Hepatocyte (in vitro differentiated cells): ENCODE results near the gene INPP5B. TPM values are rescaled to one million over a fixed set of nuclear protein-coding genes. Genes with fewer than 3 reads are reported as not detected.

ENCODE experiments used
- DNase-seq: peaks from one replicate; pipeline ENCODE4 v3.0.0-alpha.2; 2016; ENCODE audit warnings: low spot score
- H2AFZ ChIP-seq: fragments of 200-600 bp; sonication (generic); 2 replicates; pipeline ENCODE4 v1.6.0; 2016; ENCODE audit warnings: antibody characterized with exemption, mild to moderate bottlenecking
- H3K27ac ChIP-seq: fragments of 200-600 bp; sonication (generic); 2 replicates; pipeline ENCODE4 v1.5.1; 2016; ENCODE audit warnings: mild to moderate bottlenecking
- H3K27me3 ChIP-seq: fragments of 200-600 bp; sonication (generic); 2 replicates; pipeline ENCODE4 v1.6.1; 2016
- H3K36me3 ChIP-seq: fragments of 200-600 bp; sonication (generic); replicated peaks from 2 replicates; pipeline ENCODE4 v1.5.1; 2016; ENCODE audit warnings: low read depth; ENCODE audit not compliant: insufficient read depth
- H3K4me1 ChIP-seq: fragments of 200-600 bp; sonication (generic); 2 replicates; pipeline ENCODE4 v1.5.1; 2016; ENCODE audit warnings: mild to moderate bottlenecking, moderate library complexity; ENCODE audit not compliant: insufficient read depth
- H3K4me2 ChIP-seq: fragments of 200-600 bp; sonication (generic); 2 replicates; pipeline ENCODE4 v1.6.0; 2016
- H3K4me3 ChIP-seq: fragments of 200-600 bp; sonication (generic); 2 replicates; pipeline ENCODE4 v1.5.1; 2016; ENCODE audit warnings: mild to moderate bottlenecking
- H3K79me2 ChIP-seq: fragments of 200-600 bp; sonication (generic); 2 replicates; pipeline ENCODE4 v1.6.0; 2017; ENCODE audit warnings: mild to moderate bottlenecking
- H3K9me2 ChIP-seq: fragments of 200-600 bp; sonication (generic); replicated peaks from 2 replicates; pipeline ENCODE4 v1.6.0; 2017; ENCODE audit warnings: mild to moderate bottlenecking; ENCODE audit not compliant: insufficient read depth
- H3K9me3 ChIP-seq: fragments of 200-600 bp; sonication (generic); 2 replicates; pipeline ENCODE4 v1.5.1; 2016; ENCODE audit warnings: low read depth, mild to moderate bottlenecking
- H4K20me1 ChIP-seq: fragments of 200-600 bp; sonication (generic); 2 replicates; pipeline ENCODE4 v1.6.0; 2016; ENCODE audit warnings: mild to moderate bottlenecking; ENCODE audit not compliant: insufficient read depth, poor library complexity, severe bottlenecking
- CTCF ChIP-seq: fragments of 200-600 bp; sonication (generic); IDR thresholded peaks from 2 replicates; pipeline ENCODE4 v1.5.1; 2016; ENCODE audit warnings: antibody characterized with exemption, mild to moderate bottlenecking; ENCODE audit not compliant: poor library complexity
- EZH2 ChIP-seq: fragments of 200-600 bp; sonication (generic); IDR thresholded peaks from 2 replicates; pipeline ENCODE4 v1.6.1; 2016; ENCODE audit warnings: antibody characterized with exemption, mild to moderate bottlenecking, borderline replicate concordance
- EZH2phosphoT487 ChIP-seq: fragments of 200-600 bp; sonication (generic); IDR thresholded peaks from one replicate; pipeline ENCODE4 v1.6.1; 2018; ENCODE audit warnings: antibody characterized with exemption, mild to moderate bottlenecking, low read depth, moderate library complexity; ENCODE audit not compliant: unreplicated experiment, severe bottlenecking
- WGBS: methylation state at CpG from one replicate; pipeline ENCODE4 v1.1.6; 2016; ENCODE audit warnings: low lambda C conversion rate; ENCODE audit errors: missing lambda C conversion rate; 5-methylcytosine and 5-hydroxymethylcytosine counted together
- polyA plus RNA-seq: library from polyadenylated mRNA; unstranded; fragments of >200 nt; fragmentation: Nextera tagmentation; extraction: Ambion mirVana; gene quantifications from 2 replicates; pipeline ENCODE4 v1.2.1, GENCODE V29; 2016
- total RNA-seq: library from RNA; depleted of rRNA; stranded (reverse); fragments of >200 nt; gene quantifications from 2 replicates; pipeline ENCODE4 v1.2.3, GENCODE V29; 2014

INPP5B gene
- total and polyA plus RNA-seq, 2 experiments from 2014 or later = 9.3 to 18.3 TPM

DNA sequence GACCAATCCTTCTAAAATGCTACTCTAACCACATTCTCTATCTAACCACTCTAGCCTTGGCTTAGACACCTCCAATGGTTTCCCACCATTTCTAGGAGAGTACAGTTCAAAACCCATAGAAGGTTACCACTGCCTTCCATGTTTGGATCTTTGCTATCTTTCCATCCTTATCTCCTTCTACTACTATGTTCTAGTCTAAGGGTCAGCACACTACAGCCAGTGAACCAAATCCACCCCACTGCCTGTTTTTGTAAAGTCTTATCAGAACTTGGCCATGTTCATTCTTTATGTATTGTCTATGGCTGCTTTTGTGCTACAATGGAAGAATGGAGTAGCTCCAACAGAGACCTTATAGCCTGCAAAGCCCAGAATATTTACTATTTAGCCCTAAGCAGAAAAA is 93.7 kb downstream of the INPP5B start:
- no peaks in the 10 kb centered on the region for H3K9me3 ChIP-seq
- H3K4me3 ChIP-seq = no peak overlapping the region
- no peaks in the 10 kb centered on the region for H3K27me3 ChIP-seq
- no peak for DNase-seq
- peaks cover 12% of the 10 kb centered on the region for H4K20me1 ChIP-seq
- H3K9me2 ChIP-seq = no peaks in the 10 kb centered on the region
- no peak overlapping the region for H2AFZ ChIP-seq
- peaks cover 96% of the 10 kb centered on the region for H3K79me2 ChIP-seq
- TF ChIP-seq EZH2 = no peak
- no peak for TF ChIP-seq CTCF
- TF ChIP-seq EZH2phosphoT487 = no peak
- H3K4me1 ChIP-seq = peaks cover 5% of the 10 kb centered on the region
- H3K36me3 ChIP-seq = no peaks in the 10 kb centered on the region
- H3K27ac ChIP-seq = no peak overlapping the region
- no peak overlapping the region for H3K4me2 ChIP-seq

GRCh38 chr1:37851782-37852210 is 95.1 kb downstream of the INPP5B start:
- DNase-seq = no peak
- WGBS = 85% methylated on average over 2 of the region's 2 CpGs
- H3K27me3 ChIP-seq = no peaks in the 10 kb centered on the region
- H3K27ac ChIP-seq = no peak overlapping the region
- no peak overlapping the region for H3K4me2 ChIP-seq
- H3K9me3 ChIP-seq = no peaks in the 10 kb centered on the region
- TF ChIP-seq CTCF (no peak), EZH2phosphoT487 (no peak), EZH2 (no peak)
- no peak overlapping the region for H3K4me3 ChIP-seq
- no peak overlapping the region for H2AFZ ChIP-seq
- peaks cover 17% of the 10 kb centered on the region for H4K20me1 ChIP-seq
- H3K9me2 ChIP-seq = no peaks in the 10 kb centered on the region
- peaks cover 96% of the 10 kb centered on the region for H3K79me2 ChIP-seq
- no peaks in the 10 kb centered on the region for H3K36me3 ChIP-seq
- H3K4me1 ChIP-seq = no peaks in the 10 kb centered on the region

DNA sequence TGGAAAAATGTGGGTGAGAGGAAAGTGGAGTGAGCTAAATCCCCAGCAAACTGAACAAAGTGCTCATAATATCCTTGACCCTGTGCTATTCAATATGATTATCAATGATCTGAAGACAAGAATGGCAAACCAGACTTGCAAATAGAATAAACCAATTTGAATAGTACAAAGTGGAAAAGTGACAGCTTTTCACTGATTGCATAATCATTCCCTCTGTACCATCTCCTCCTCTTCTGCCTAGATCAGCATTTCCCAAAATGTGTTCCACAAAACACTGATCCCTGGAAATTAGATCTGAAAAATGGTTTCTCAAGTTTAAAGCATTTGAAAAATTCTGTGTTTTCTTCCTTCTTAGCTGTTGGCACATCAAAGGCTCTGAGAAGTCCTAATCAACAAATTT is 95.6 kb downstream of the INPP5B start:
- Histone ChIP-seq H3K4me2 (no peak overlapping the region), H3K9me3 (no peaks in the 10 kb centered on the region), H4K20me1 (peaks cover 17% of the 10 kb centered on the region), H3K36me3 (no peaks in the 10 kb centered on the region), H3K27ac (no peak overlapping the region), H3K4me3 (no peak overlapping the region), H3K4me1 (no peaks in the 10 kb centered on the region), H3K79me2 (peaks cover 94% of the 10 kb centered on the region), H3K27me3 (no peaks in the 10 kb centered on the region), H2AFZ (no peak overlapping the region), H3K9me2 (no peaks in the 10 kb centered on the region)
- no peak for DNase-seq
- TF ChIP-seq CTCF (no peak), EZH2phosphoT487 (no peak), EZH2 (no peak)

GRCh38 chr1:37850352-37850955 is 96.4 kb downstream of the INPP5B start:
- Histone ChIP-seq H4K20me1 (peaks cover 17% of the 10 kb centered on the region), H3K4me1 (no peaks in the 10 kb centered on the region), H3K36me3 (no peaks in the 10 kb centered on the region), H3K27ac (no peak overlapping the region), H3K4me3 (no peak overlapping the region), H3K9me2 (no peaks in the 10 kb centered on the region), H3K9me3 (no peaks in the 10 kb centered on the region), H2AFZ (no peak overlapping the region), H3K4me2 (no peak overlapping the region), H3K27me3 (no peaks in the 10 kb centered on the region), H3K79me2 (peaks cover 95% of the 10 kb centered on the region)
- DNase-seq = no peak
- no peak for TF ChIP-seq CTCF
- no peak for TF ChIP-seq EZH2phosphoT487
- no peak for TF ChIP-seq EZH2
- 93% methylated on average over 6 of the region's 6 CpGs for WGBS
